ENCODE data around the gene HIC1. TPM values are rescaled to one million over a fixed set of nuclear protein-coding genes. Genes with fewer than 3 reads are reported as not detected.

HIC1 gene
- total and polyA plus RNA-seq, 9 of the 15 experiments (the other 6 are each of a cell fraction or from before 2014, with no cell fraction given) = 0.01 to 2.5 (median 0.18) TPM

GRCh38 chr17:2060681-2061440 lies 6.0 kb downstream of the HIC1 start:
- Histone ChIP-seq H3K4me1 (replicated peaks in 1 of 2; ENCODE audit: control insufficient read depth in 2 of 2, insufficient read depth in 2 of 2, low read length in 2 of 2) (peaks cover 0 to 36% of the 10 kb centered on the region in 2 experiments; a peak in 2 of 5 replicates), H3K9me1 (ENCODE audit: control insufficient read depth, insufficient read depth, low read length) (no peaks in the 10 kb centered on the region), H3K9ac (ENCODE audit: insufficient read depth in 1 of 2, low read depth in 2 of 2, low read length in 2 of 2) (no peak overlapping the region), H2AFZ (ENCODE audit: low read depth, low read length) (no peak overlapping the region), H4K20me1 (replicated peaks; ENCODE audit: control insufficient read depth, insufficient read depth, low read length) (no peaks in the 10 kb centered on the region), H3K27me3 (ENCODE audit: control insufficient read depth in 2 of 2, insufficient read depth in 2 of 2, low read length in 2 of 2) (no peaks in the 10 kb centered on the region), H3K4me3 (no peak overlapping the region), H3K36me3 (ENCODE audit: control insufficient read depth, insufficient read depth, low read length) (peaks cover 11% of the 10 kb centered on the region; the same call in 1 of the 3 replicates), H3K27ac (ENCODE audit: extremely low read depth, low read depth, low read length) (no peak overlapping the region), H3K9me3 (replicated peaks; ENCODE audit: control insufficient read depth, insufficient read depth, low read depth, low read length) (no peaks in the 10 kb centered on the region), H3K4me2 (ENCODE audit: insufficient read depth, low read length) (no peak overlapping the region), H3K79me2 (ENCODE audit: control insufficient read depth, insufficient read depth, low read length) (no peaks in the 10 kb centered on the region)
- POLR2A ChIA-PET = no interaction called here
- FAIRE-seq = no peak
- intact Hi-C loops (cut with micrococcal nuclease) = no loop called here
- DNase-seq (ENCODE audit: extremely low read depth in 1 of 4, low spot score in 3 of 4) = no peak
- no TSS peak for BruUV-seq (replicated peaks)
- CTCF ChIA-PET (ENCODE audit: low intra/inter-chr PET ratio) = no interaction called here
- in situ Hi-C loops (cut with MboI) = loop anchor here (10.0 kb wide), 1 partner anchor 184 kb away; no protein-coding TSS in a partner anchor
- 75% methylated on average over 19 of the region's 21 CpGs for WGBS (ENCODE audit: insufficient coverage, low coverage, missing lambda C conversion rate)
- ATAC-seq = no peak
- no peak for TF ChIP-seq TAF9B (IDR thresholded peaks at IDR 0.05; ENCODE audit: partially characterized antibody)
- no peak for TF ChIP-seq ZNF740 (CRISPR knock-in tag; IDR thresholded peaks at IDR 0.05)
- TF ChIP-seq ZNF740 (tag; IDR thresholded peaks at IDR 0.05) = no peak
- TF ChIP-seq CTBP1 (IDR thresholded peaks at IDR 0.05; ENCODE audit: borderline replicate concordance) = no peak
- no peak for TF ChIP-seq MEIS2 (IDR thresholded peaks at IDR 0.05; ENCODE audit: partially characterized antibody)
- TF ChIP-seq ZNF644 (tag; IDR thresholded peaks at IDR 0.05; ENCODE audit: low read depth) = no peak
- no peak for TF ChIP-seq ZNF274 (IDR thresholded peaks at IDR 0.05; ENCODE audit: borderline replicate concordance, low read depth, low read length)
- no peak for TF ChIP-seq ZNF407 (IDR thresholded peaks at IDR 0.05; ENCODE audit: low read depth)
- TF ChIP-seq ZBTB26 (CRISPR knock-in tag; IDR thresholded peaks at IDR 0.05) = no peak
- no peak for TF ChIP-seq KDM4B (IDR thresholded peaks at IDR 0.05; ENCODE audit: borderline replicate concordance in 2 of 2, low read depth in 1 of 2)
- no peak for TF ChIP-seq ZNF124 (CRISPR knock-in tag; IDR thresholded peaks at IDR 0.05)

Data from K562 (cell line).